ENCODE measurements around the gene RDH5. TPM values are rescaled to one million over a fixed set of nuclear protein-coding genes. Genes with fewer than 3 reads are reported as not detected.

RDH5 gene
- total RNA-seq, 1 experiment from 2014 or later = 5.8 TPM

- Mint-ChIP-seq H3K27me3 (ENCODE audit: low read depth) (peaks cover 2% of the 10 kb centered on the region; the same call in 1 of the 2 replicates), H3K9me3 (no peaks in the 10 kb centered on the region), H3K27ac (peak within 1 kb of the TSS; percentile 82), H3K4me3 (peak within 1 kb of the TSS; percentile 97), H3K4me1 (peaks cover 46% of the 10 kb centered on the region), H3K36me3 (peaks cover 6% of the 10 kb centered on the region)
- peak; percentile 79 for DNase-seq (ENCODE audit: low spot score)
- peak; percentile 24 for ATAC-seq
- CTCF ChIA-PET = interaction anchor here (1.1 to 3.4 kb wide), 7 partner anchors 11 to 88 kb away, joined by 4 to 24 read pairs (median 5); partner anchors contain the start of genes CD63, ORMDL2 and SARNP
- POLR2A ChIA-PET = interaction anchor here (0.6 to 4.0 kb wide), 7 partner anchors 13 to 87 kb away, joined by 3 to 19 read pairs (median 6); partner anchors contain the start of genes CD63, DNAJC14, ORMDL2 and SARNP
- TF ChIP-seq ZNF416 (CRISPR knock-in tag; IDR thresholded peaks at IDR 0.05) (no peak), HMGXB4 (CRISPR knock-in tag; IDR thresholded peaks at IDR 0.05) (no peak), CDX4 (CRISPR knock-in tag; IDR thresholded peaks at IDR 0.05; ENCODE audit: borderline replicate concordance) (no peak), MYBL2 (CRISPR knock-in tag; IDR thresholded peaks at IDR 0.05) (no peak), EMX1 (CRISPR knock-in tag; IDR thresholded peaks at IDR 0.05) (no peak), ZNF512 (CRISPR knock-in tag; IDR thresholded peaks at IDR 0.05; ENCODE audit: borderline replicate concordance) (no peak), ATF1 (CRISPR knock-in tag; IDR thresholded peaks at IDR 0.05) (no peak), SOX15 (CRISPR knock-in tag; IDR thresholded peaks at IDR 0.05) (no peak), KAT7 (CRISPR knock-in tag; IDR thresholded peaks at IDR 0.05; ENCODE audit: borderline replicate concordance) (no peak), NR1H2 (CRISPR knock-in tag; IDR thresholded peaks at IDR 0.05) (no peak), HMGA2 (CRISPR knock-in tag; IDR thresholded peaks at IDR 0.05) (no peak), SMAD3 (CRISPR knock-in tag; IDR thresholded peaks at IDR 0.05; ENCODE audit: borderline replicate concordance) (no peak)
- TF ChIP-seq, protein P1, sequence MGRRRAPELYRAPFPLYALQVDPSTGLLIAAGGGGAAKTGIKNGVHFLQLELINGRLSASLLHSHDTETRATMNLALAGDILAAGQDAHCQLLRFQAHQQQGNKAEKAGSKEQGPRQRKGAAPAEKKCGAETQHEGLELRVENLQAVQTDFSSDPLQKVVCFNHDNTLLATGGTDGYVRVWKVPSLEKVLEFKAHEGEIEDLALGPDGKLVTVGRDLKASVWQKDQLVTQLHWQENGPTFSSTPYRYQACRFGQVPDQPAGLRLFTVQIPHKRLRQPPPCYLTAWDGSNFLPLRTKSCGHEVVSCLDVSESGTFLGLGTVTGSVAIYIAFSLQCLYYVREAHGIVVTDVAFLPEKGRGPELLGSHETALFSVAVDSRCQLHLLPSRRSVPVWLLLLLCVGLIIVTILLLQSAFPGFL (CRISPR knock-in tag; IDR thresholded peaks at IDR 0.05; ENCODE audit: borderline replicate concordance) = no peak
- TF ChIP-seq, protein P2, sequence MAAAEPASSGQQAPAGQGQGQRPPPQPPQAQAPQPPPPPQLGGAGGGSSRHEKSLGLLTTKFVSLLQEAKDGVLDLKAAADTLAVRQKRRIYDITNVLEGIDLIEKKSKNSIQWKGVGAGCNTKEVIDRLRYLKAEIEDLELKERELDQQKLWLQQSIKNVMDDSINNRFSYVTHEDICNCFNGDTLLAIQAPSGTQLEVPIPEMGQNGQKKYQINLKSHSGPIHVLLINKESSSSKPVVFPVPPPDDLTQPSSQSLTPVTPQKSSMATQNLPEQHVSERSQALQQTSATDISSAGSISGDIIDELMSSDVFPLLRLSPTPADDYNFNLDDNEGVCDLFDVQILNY (CRISPR knock-in tag; IDR thresholded peaks at IDR 0.05) = no peak
Measured at GRCh38 chr12:55742719-55743405, 22.7 kb downstream of the RDH5 start, which contains the start of gene GDF11. GDF11 (plus strand) TSS chr12:55743122; CDS start chr12:55743317, 195 bp downstream.

GRCh38 chr12:55743406-55744339 lies 23.5 kb downstream of the RDH5 start:
- Mint-ChIP-seq H3K4me3 (peak overlapping the region; percentile 97), H3K4me1 (peaks cover 51% of the 10 kb centered on the region), H3K27me3 (ENCODE audit: low read depth) (peaks cover 2% of the 10 kb centered on the region; the same call in 1 of the 2 replicates), H3K9me3 (no peaks in the 10 kb centered on the region), H3K36me3 (peaks cover 15% of the 10 kb centered on the region), H3K27ac (peak overlapping the region; percentile 69)
- DNase-seq (ENCODE audit: low spot score) = peak; percentile 67
- peak; percentile 7 for ATAC-seq
- CTCF ChIA-PET = interaction anchor here (0.9 to 3.4 kb wide), 10 partner anchors 8 to 230 kb away, joined by 3 to 24 read pairs (median 4); partner anchors contain the start of genes CD63, ORMDL2, RAB5B and SARNP
- POLR2A ChIA-PET = interaction anchor here (0.9 to 4.0 kb wide), 6 partner anchors 9 to 137 kb away, joined by 3 to 19 read pairs (median 5); partner anchors contain the start of genes CD63, DNAJC14, ORMDL2 and SARNP
- TF ChIP-seq ZNF121 (CRISPR knock-in tag; IDR thresholded peaks at IDR 0.05) = no peak
- TF ChIP-seq, protein P3, sequence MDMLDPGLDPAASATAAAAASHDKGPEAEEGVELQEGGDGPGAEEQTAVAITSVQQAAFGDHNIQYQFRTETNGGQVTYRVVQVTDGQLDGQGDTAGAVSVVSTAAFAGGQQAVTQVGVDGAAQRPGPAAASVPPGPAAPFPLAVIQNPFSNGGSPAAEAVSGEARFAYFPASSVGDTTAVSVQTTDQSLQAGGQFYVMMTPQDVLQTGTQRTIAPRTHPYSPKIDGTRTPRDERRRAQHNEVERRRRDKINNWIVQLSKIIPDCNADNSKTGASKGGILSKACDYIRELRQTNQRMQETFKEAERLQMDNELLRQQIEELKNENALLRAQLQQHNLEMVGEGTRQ (CRISPR knock-in tag; IDR thresholded peaks at IDR 0.05) = no peak
- TF ChIP-seq, protein P4, sequence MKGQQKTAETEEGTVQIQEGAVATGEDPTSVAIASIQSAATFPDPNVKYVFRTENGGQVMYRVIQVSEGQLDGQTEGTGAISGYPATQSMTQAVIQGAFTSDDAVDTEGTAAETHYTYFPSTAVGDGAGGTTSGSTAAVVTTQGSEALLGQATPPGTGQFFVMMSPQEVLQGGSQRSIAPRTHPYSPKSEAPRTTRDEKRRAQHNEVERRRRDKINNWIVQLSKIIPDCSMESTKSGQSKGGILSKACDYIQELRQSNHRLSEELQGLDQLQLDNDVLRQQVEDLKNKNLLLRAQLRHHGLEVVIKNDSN (CRISPR knock-in tag; IDR thresholded peaks at IDR 0.05) = peak; percentile 23; the same call in 1 of the 2 replicates
- TF ChIP-seq FOXK1 (CRISPR knock-in tag; IDR thresholded peaks at IDR 0.05) = no peak
- no peak for TF ChIP-seq ATF1 (CRISPR knock-in tag; IDR thresholded peaks at IDR 0.05)
- no peak for TF ChIP-seq ZNF416 (CRISPR knock-in tag; IDR thresholded peaks at IDR 0.05)
- TF ChIP-seq IRF1 (CRISPR knock-in tag; IDR thresholded peaks at IDR 0.05) = no peak
- TF ChIP-seq GTF2I (CRISPR knock-in tag; conservative IDR thresholded peaks at IDR 0.05) = 0 out of 2 replicates have a peak, but pooled peaks have one; percentile 5
- 0 out of 2 replicates have a peak, but pooled peaks have one; percentile 38 for TF ChIP-seq ZNF263 (CRISPR knock-in tag; IDR thresholded peaks at IDR 0.05; ENCODE audit: low read depth)

Measured in WTC11 (cell line).